H7 (cell line): ENCODE data around the gene CFAP298. TPM values are rescaled to one million over a fixed set of nuclear protein-coding genes. Genes with fewer than 3 reads are reported as not detected.
"Not testable (repeated sequence)": the region's sequence is repeated elsewhere in the genome, so short reads cannot be mapped to it uniquely, and the experiment has no call there.

Experiments used
- DNase-seq: peaks from one replicate; pipeline ENCODE4 v3.0.0; 2012
- H3K27me3 ChIP-seq: 2 replicates; pipeline ENCODE4 v1.6.0; 2011; ENCODE audit warnings: mild to moderate bottlenecking, low read length; ENCODE audit not compliant: control insufficient read depth, insufficient read depth
- H3K36me3 ChIP-seq: replicated peaks from 2 replicates; pipeline ENCODE4 v1.5.1; 2011; ENCODE audit warnings: low read length; ENCODE audit not compliant: control insufficient read depth, insufficient read depth
- H3K4me3 ChIP-seq: 2 replicates; pipeline ENCODE4 v1.5.1; 2011; ENCODE audit warnings: low read depth, mild to moderate bottlenecking, control low read depth, low read length, moderate library complexity; ENCODE audit not compliant: insufficient read depth
- total RNA-seq: library from RNA; depleted of rRNA; stranded (reverse); fragments of >200 nt; shearing (Covaris generic); gene quantifications from 2 replicates; pipeline ENCODE4 v1.2.3, GENCODE V29; 2014

Gene CFAP298
- total RNA-seq, 1 experiment from 2014 or later: 63.7 TPM

- not testable (repeated sequence) for H3K4me3 ChIP-seq, DNase-seq
Observed at GRCh38 chr21:32610940-32611339, 1.2 kb downstream of the CFAP298 start.

GRCh38 chr21:32608851-32609250 is 3.3 kb downstream of the CFAP298 start:
- no peak for DNase-seq

More at GRCh38 chr21:32610940-32611339, 1.2 kb downstream of the CFAP298 start:
- not testable (repeated sequence) for H3K36me3 ChIP-seq, H3K27me3 ChIP-seq

DNA sequence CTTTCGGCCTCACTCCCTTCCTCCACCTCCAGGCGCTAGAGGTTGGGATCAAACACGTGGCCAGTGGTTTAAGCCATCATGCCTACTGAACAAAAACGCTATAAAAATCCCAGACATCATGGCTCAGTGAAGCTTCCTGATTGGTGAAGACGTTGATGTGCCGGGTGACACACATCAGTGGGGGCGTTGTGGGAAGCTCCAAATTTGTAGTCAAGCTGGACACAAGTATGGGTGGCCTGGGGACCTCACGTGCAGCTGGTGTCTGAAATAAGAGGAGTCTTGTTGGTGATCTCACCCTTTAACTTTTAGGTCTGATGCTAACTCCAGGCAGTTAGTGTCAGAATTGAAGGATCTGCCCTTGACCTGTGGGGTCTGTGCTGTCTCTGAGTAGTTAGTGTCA is 6.7 kb downstream of the CFAP298 start:
- Histone ChIP-seq H3K4me3 (no peak overlapping the region), H3K27me3 (no peaks in the 10 kb centered on the region), H3K36me3 (peaks cover 20% of the 10 kb centered on the region)
- DNase-seq: no peak

More at GRCh38 chr21:32608851-32609250, 3.3 kb downstream of the CFAP298 start:
- H3K27me3 ChIP-seq: no peaks in the 10 kb centered on the region
- H3K36me3 ChIP-seq: peaks cover 9% of the 10 kb centered on the region
- no peak overlapping the region for H3K4me3 ChIP-seq

DNA sequence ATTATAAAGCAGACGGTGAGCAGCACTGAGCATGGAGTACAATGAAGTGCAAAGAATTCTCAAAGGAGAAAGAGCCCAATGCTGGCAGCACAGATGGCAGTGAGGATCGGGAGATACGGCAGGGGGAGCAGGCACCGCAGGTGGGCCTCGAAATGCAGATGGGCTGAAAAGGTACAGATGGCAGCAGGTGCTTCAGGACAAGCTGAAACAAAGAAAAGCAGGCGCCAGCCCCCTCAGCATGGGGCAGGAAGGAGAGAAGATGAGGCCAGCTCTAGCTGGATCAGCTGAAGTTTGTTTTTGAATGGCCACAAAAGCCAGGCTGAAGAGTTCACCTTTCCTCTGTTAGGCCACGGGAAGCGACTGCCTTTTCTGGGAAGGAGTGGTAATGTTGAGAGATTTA is 7.7 kb downstream of the CFAP298 start:
- H3K36me3 ChIP-seq: peaks cover 22% of the 10 kb centered on the region
- no peak overlapping the region for H3K4me3 ChIP-seq
- H3K27me3 ChIP-seq: no peaks in the 10 kb centered on the region
- DNase-seq: peak; percentile 85

- Histone ChIP-seq H3K4me3 (no peak overlapping the region), H3K27me3 (no peaks in the 10 kb centered on the region), H3K36me3 (peaks cover 22% of the 10 kb centered on the region)
- peak; percentile 20 for DNase-seq
Observed at GRCh38 chr21:32603131-32603530, 9.0 kb downstream of the CFAP298 start.

DNA sequence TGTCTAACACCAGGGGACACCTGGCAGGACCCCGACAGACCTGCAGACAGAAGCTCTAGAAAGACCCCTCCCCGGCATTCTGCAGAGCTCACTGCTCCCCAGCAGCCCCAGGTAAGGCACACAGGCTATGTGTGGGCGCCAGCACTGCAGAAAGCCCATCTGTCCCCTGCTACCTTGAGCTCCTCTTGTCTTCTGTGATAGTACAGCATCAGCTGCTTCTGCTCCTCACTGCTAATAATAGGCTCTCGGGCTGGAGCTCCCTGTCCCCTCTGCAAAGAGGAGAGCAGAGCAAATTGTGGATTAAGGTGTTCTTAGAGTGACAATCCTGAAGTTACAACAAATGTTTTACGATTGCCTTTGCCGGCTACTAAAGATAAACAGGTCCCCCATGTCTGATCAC is 10.1 kb downstream of the CFAP298 start:
- Histone ChIP-seq H3K36me3 (peaks cover 20% of the 10 kb centered on the region), H3K27me3 (no peaks in the 10 kb centered on the region), H3K4me3 (no peak overlapping the region)
- no peak for DNase-seq

DNA sequence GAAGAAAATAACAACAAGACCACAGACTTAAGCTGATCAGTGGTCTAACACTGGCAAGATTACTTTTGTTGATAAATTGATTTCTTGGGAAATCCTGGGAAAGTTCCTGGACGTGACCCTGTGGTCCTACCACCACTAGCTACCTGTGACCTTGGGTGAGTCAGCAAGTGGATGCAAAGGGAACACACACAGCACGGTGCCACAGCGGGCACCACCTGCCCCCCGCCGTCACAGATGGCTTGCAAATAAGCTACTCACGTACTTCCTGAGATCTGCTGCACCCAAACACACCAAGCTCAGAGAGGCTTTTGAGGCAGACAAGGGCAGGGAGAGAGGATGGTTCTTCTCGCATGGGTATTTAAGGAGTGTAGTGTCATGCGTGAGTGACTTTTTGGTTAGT is 12.7 kb downstream of the CFAP298 start:
- H3K4me3 ChIP-seq: no peak overlapping the region
- H3K27me3 ChIP-seq: no peaks in the 10 kb centered on the region
- DNase-seq: no peak
- H3K36me3 ChIP-seq: peaks cover 13% of the 10 kb centered on the region

GRCh38 chr21:32599091-32599490 is 13.1 kb downstream of the CFAP298 start:
- DNase-seq: no peak

GRCh38 chr21:32597205-32597604 is 15.0 kb downstream of the CFAP298 start:
- H3K36me3 ChIP-seq: peaks cover 5% of the 10 kb centered on the region
- DNase-seq: no peak
- H3K4me3 ChIP-seq: no peak overlapping the region
- no peaks in the 10 kb centered on the region for H3K27me3 ChIP-seq

More at GRCh38 chr21:32599091-32599490, 13.1 kb downstream of the CFAP298 start:
- Histone ChIP-seq H3K36me3 (peaks cover 13% of the 10 kb centered on the region), H3K27me3 (no peaks in the 10 kb centered on the region), H3K4me3 (no peak overlapping the region)

GRCh38 chr21:32595431-32595830 is 16.7 kb downstream of the CFAP298 start:
- no peak overlapping the region for H3K4me3 ChIP-seq

DNA sequence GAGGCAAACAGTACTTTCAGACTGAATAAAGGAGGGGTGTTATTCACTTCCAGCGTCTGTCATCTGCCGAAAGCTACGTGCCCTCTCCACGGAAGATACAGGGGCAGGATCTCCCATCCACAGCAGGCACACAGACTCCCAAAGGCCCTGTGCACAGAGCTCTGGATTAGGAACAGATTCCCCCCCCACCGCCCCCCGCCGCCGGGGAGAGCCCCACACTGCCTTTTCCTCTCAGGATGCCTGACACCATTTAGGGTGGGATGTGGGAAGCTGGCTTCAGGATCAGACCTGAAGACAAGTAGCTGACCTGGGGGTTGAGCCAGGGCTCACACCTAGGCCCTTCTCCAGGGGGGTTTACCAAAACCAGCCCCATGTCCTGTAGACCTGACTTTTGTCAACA is 18.5 kb downstream of the CFAP298 start:
- no peak overlapping the region for H3K4me3 ChIP-seq
- H3K36me3 ChIP-seq: no peaks in the 10 kb centered on the region
- no peak for DNase-seq
- no peaks in the 10 kb centered on the region for H3K27me3 ChIP-seq

More at GRCh38 chr21:32595431-32595830, 16.7 kb downstream of the CFAP298 start:
- no peaks in the 10 kb centered on the region for H3K27me3 ChIP-seq
- DNase-seq: no peak
- peaks cover 1% of the 10 kb centered on the region; the same call in 1 of the 2 replicates for H3K36me3 ChIP-seq

GRCh38 chr21:32592929-32593502 is 19.2 kb downstream of the CFAP298 start:
- H3K4me3 ChIP-seq: no peak overlapping the region
- no peaks in the 10 kb centered on the region for H3K27me3 ChIP-seq
- no peak for DNase-seq
- no peaks in the 10 kb centered on the region for H3K36me3 ChIP-seq

GRCh38 chr21:32590130-32590529 is 22.0 kb downstream of the CFAP298 start:
- H3K4me3 ChIP-seq: no peak overlapping the region
- H3K27me3 ChIP-seq: no peaks in the 10 kb centered on the region
- no peak for DNase-seq
- no peaks in the 10 kb centered on the region for H3K36me3 ChIP-seq

DNA sequence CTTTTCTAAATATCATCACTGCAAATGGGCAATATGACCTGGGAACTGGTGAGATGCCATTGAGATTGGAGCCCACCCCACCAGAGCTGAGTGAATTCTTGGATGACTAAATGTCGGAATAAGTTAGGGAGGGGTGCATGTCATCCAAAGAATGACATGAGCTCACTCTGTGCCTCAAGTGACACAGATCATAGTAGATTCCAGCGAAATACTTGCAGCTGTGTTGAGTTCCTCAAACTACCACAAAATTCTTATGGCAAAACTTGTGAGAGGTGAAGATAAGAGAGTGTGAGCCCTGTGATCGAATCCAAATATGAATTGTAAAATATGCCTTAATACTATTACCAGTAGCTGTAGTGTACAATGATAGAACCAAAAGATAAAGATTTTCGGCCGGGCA is 24.5 kb downstream of the CFAP298 start:
- H3K4me3 ChIP-seq: no peak overlapping the region
- no peaks in the 10 kb centered on the region for H3K36me3 ChIP-seq
- no peak for DNase-seq
- no peaks in the 10 kb centered on the region for H3K27me3 ChIP-seq

DNA sequence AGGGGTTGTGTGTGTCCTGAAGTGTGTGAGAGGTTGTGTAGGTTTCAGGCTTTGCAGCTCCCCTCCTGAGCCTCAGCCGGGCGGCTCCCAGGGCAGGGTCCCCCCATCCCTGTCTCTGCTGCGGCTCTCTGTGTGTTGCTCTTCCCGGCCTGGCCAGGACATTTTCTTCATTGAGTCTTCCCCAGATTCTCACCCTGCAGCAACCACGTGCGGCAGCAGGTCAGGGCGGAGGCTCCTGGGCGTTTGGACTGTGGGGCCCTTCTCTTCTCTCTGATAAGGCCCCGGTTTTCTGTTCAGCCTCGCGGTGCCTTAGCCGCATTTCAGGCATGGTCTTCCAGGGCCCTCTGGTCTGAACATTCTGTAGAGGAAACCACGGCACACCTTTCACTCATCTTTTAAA is 25.1 kb downstream of the CFAP298 start:
- no peak for DNase-seq

GRCh38 chr21:32585970-32586369 is 26.2 kb downstream of the CFAP298 start:
- H3K4me3 ChIP-seq: no peak overlapping the region
- no peaks in the 10 kb centered on the region for H3K27me3 ChIP-seq
- no peak for DNase-seq

More for the DNA sequence above, 25.1 kb downstream of the CFAP298 start:
- H3K36me3 ChIP-seq: no peaks in the 10 kb centered on the region
- no peak overlapping the region for H3K4me3 ChIP-seq
- no peaks in the 10 kb centered on the region for H3K27me3 ChIP-seq

More at GRCh38 chr21:32585970-32586369, 26.2 kb downstream of the CFAP298 start:
- no peaks in the 10 kb centered on the region for H3K36me3 ChIP-seq
